Measurements from ENCODE around the gene KLF6.

- TF ChIP-seq, protein P1, sequence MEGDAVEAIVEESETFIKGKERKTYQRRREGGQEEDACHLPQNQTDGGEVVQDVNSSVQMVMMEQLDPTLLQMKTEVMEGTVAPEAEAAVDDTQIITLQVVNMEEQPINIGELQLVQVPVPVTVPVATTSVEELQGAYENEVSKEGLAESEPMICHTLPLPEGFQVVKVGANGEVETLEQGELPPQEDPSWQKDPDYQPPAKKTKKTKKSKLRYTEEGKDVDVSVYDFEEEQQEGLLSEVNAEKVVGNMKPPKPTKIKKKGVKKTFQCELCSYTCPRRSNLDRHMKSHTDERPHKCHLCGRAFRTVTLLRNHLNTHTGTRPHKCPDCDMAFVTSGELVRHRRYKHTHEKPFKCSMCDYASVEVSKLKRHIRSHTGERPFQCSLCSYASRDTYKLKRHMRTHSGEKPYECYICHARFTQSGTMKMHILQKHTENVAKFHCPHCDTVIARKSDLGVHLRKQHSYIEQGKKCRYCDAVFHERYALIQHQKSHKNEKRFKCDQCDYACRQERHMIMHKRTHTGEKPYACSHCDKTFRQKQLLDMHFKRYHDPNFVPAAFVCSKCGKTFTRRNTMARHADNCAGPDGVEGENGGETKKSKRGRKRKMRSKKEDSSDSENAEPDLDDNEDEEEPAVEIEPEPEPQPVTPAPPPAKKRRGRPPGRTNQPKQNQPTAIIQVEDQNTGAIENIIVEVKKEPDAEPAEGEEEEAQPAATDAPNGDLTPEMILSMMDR (IDR thresholded peaks at IDR 0.05) = no peak
- TF ChIP-seq EZH2 (IDR thresholded peaks at IDR 0.05; ENCODE audit: borderline replicate concordance, insufficient read depth, low read depth, low read length, poor library complexity, severe bottlenecking) = no peak
Measured at GRCh38 chr10:3747248-3747960, 37.6 kb downstream of the KLF6 start.
